ENCODE data around the gene SCN1A.
A peak's percentile ranks its signal among the peaks of the same experiment; 100 is the strongest.
"Not testable (repeated sequence)": the region's sequence is repeated elsewhere in the genome, so short reads cannot be mapped to it uniquely, and the experiment has no call there.

Gene SCN1A

DNA sequence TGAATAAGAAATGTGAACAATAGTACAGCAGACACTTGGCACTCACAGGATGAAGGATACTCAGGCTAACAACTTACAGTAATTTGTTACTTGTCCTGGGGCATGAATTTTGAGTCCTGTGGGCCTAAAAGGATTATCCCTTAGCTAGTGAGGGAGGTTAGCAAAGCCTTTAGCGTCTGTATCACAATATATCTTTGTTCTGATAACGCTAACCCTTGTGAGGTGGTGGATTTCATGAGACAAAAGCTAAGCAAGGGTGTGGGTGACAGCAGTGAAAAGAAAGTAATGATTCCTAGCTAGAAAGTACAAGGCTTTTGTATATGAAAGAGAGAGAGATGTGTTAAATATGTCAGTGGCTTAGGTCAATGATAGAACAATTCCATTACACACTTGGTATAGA, 127.4 kb downstream of the SCN1A start:
- Mint-ChIP-seq H3K27ac (no peak overlapping the region), H3K4me3 (no peak overlapping the region), H3K9me3 (no peaks in the 10 kb centered on the region), H3K36me3 (no peaks in the 10 kb centered on the region), H3K4me1 (no peaks in the 10 kb centered on the region)
- no peak for DNase-seq (ENCODE audit: low spot score in 2 of 2)
- no peak for ATAC-seq

DNA sequence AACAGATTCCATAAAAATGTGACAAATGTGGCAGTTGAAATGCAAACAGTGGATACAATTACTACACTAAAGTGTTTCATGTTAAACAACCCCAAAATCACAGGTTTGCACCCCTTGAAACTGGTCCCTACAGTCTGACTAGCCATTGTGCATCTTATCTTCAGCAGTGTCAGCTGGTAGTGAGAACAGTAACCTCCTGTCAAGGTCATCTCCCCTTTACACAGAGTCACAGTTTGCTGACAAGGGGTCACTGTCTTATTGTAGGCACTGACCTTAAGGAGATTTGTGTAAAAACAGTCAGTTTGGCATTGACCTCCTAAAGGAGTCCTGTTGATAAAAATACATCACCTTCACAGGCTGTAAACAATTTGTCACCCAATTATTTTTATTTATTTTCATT, 137.0 kb downstream of the SCN1A start:
- ATAC-seq = no peak
- no peak overlapping the region for H3K4me3 Mint-ChIP-seq
- H3K36me3 Mint-ChIP-seq = no peaks in the 10 kb centered on the region
- H3K9me3 Mint-ChIP-seq = no peaks in the 10 kb centered on the region
- H3K27ac Mint-ChIP-seq = no peak overlapping the region
- H3K4me1 Mint-ChIP-seq = no peaks in the 10 kb centered on the region
- no peak for DNase-seq (ENCODE audit: low spot score in 2 of 2)

DNA sequence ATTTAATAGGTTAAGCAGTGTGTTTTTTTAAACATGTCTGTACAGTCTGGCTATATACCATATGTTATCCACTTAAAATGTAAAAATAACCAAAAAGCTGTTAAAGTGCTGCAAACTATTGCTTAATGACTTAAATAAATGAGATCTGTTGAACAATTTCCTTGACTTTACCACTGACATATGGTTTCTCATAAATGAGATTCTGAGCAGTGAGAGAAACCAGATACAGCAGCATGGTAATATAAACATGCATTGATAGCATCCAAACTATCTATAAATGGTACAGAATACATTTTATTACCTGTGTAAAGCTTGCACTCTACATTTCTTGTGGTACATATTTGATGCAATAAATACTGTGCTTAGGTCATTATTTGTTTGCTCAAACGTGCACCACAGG, 138.0 kb downstream of the SCN1A start:
- no peaks in the 10 kb centered on the region for H3K36me3 Mint-ChIP-seq
- H3K27ac Mint-ChIP-seq = no peak overlapping the region
- H3K4me3 Mint-ChIP-seq = no peak overlapping the region
- ATAC-seq (no peak), DNase-seq (ENCODE audit: low spot score in 2 of 2) (no peak)
- H3K4me1 Mint-ChIP-seq = no peaks in the 10 kb centered on the region
- H3K9me3 Mint-ChIP-seq = no peaks in the 10 kb centered on the region

DNA sequence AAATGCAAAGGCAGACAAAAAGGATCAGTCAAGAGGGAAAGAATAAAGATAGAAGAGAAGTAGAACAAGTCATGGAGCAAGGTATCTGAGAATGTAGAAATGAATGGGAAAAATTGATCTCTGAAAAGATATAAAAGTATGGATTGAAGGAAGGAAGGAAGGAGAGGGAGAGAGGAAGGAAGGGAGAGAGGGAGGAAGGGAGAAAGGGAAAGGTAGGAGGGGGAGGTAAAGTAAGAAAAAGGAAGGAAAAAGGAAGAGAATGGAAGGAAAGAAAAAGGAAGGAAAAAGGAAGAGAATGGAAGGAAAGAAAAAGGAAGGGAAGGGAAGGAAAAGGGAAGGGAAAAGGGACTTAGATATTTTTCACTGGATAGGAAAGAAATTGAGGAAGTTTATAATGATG, 142.7 kb downstream of the SCN1A start:
- ATAC-seq (no peak), DNase-seq (ENCODE audit: low spot score in 2 of 2) (no peak)
- H3K4me1 Mint-ChIP-seq = no peaks in the 10 kb centered on the region
- H3K36me3 Mint-ChIP-seq = no peaks in the 10 kb centered on the region
- H3K9me3 Mint-ChIP-seq = no peaks in the 10 kb centered on the region
- H3K27ac Mint-ChIP-seq = no peak overlapping the region
- no peak overlapping the region for H3K4me3 Mint-ChIP-seq

DNA sequence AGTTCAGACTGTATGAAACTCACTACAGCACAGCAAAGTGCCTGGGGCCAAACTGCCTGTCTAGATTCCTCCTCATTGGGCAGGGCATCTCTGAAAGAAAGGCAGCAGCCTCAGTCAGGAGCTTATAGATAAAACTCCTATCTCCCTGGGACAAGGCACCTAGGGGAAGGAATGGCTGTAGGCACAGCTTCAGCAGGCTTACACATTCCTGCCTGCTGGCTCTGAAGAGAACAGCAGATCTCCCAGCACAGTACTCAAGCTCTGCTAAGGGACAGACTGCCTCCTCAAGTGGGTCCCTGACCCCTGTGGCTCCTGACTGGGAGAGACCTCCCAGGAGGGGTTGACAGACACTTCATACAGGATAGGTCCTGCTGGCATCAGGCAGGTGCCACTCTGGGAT, 155.7 kb downstream of the SCN1A start:
- H3K4me1 Mint-ChIP-seq; H3K4me3 Mint-ChIP-seq; H3K27ac Mint-ChIP-seq; DNase-seq (ENCODE audit: low spot score in 2 of 2); H3K9me3 Mint-ChIP-seq; ATAC-seq; H3K36me3 Mint-ChIP-seq: not testable (repeated sequence)

DNA sequence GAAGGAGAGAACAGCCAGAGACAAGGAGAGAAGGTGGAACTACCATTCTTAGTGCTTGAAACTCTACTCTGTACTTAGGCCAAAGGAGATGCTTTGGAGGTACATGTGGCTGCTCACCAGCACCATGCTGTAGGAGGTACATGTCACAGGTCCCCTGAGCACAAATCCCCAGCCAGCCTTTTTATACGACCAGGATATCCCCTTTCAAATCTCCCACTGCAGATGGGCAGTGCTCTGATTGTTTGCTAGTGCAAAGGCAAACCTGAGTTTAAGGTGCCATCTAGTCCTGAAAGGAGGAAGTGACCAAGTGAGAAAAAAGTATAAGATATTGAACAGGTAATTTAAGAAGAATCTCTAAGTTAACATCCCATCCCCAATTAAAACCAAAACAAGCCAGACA, 157.2 kb downstream of the SCN1A start:
- H3K4me1 Mint-ChIP-seq = no peaks in the 10 kb centered on the region
- DNase-seq (ENCODE audit: low spot score in 2 of 2) (no peak), ATAC-seq (no peak)
- H3K4me3 Mint-ChIP-seq = no peak overlapping the region
- no peaks in the 10 kb centered on the region for H3K36me3 Mint-ChIP-seq
- no peaks in the 10 kb centered on the region for H3K9me3 Mint-ChIP-seq
- H3K27ac Mint-ChIP-seq = no peak overlapping the region

DNA sequence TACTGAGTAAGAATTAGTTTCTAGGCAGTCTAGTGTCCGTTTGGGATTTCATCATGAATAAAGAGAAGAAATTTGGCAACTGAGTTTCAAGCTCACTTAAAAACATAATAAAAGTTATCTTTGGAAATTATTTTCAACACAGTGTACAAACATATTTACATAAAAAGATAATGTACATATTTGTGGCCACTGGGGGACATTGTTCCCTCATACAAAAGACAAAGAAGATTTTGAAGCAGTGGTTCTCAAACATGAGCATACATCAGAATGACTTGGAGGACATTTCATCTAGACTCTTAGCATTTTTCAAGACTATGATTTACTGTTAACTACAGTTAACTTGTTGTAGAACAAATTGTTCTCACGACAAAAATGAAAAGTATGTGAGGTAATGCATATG, 158.6 kb downstream of the SCN1A start:
- Mint-ChIP-seq H3K4me3 (no peak overlapping the region), H3K27ac (no peak overlapping the region), H3K36me3 (no peaks in the 10 kb centered on the region), H3K4me1 (no peaks in the 10 kb centered on the region), H3K9me3 (no peaks in the 10 kb centered on the region)
- DNase-seq (ENCODE audit: low spot score in 2 of 2) = no peak
- ATAC-seq = no peak

DNA sequence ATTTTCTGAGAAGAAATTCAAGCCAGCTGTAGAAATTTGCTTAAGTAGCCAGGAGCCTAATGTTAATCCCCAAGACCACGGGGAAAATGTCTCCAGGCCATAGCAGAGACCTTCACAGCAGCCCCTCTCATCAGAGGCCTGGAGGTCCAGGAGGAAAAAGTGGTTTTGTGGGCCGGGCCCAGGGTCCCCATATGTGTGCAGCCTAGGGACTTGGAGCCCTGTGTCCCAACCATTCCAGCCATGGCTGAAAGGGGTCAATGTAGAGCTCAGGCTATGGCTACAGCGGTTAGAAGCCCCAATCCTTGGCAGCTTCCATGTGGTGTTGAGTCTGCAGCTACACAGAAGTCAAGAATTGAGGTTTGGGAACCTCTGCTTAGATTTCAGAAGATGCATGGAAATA, 160.1 kb downstream of the SCN1A start:
- no peak for ATAC-seq
- DNase-seq (ENCODE audit: low spot score in 2 of 2) = no peak
- no peaks in the 10 kb centered on the region for H3K36me3 Mint-ChIP-seq
- H3K9me3 Mint-ChIP-seq = no peaks in the 10 kb centered on the region
- no peaks in the 10 kb centered on the region for H3K4me1 Mint-ChIP-seq
- H3K27ac Mint-ChIP-seq = no peak overlapping the region
- H3K4me3 Mint-ChIP-seq = no peak overlapping the region

DNA sequence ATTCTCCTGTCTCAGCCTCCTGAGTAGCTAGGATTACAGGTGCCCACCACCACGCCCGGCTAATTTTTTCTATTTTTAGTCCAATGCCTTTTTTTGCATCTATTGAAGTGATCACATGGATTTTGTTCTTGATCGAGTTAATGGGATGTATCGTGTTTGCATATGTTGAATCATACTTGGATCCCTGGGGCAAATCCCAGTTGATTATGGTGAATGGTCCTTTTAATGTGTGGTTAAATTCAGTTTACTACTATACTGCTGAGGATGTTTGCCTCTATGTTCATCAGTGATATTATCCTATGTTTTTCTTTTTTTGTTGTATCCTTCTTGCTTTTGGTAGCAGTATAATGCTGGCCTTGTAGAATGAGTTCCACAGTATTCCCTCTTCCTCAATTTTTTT, 166.0 kb downstream of the SCN1A start:
- Mint-ChIP-seq H3K27ac (no peak overlapping the region), H3K36me3 (no peaks in the 10 kb centered on the region), H3K4me3 (no peak overlapping the region), H3K9me3 (no peaks in the 10 kb centered on the region), H3K4me1 (no peaks in the 10 kb centered on the region)
- ATAC-seq = no peak
- DNase-seq (ENCODE audit: low spot score in 2 of 2) = no peak

DNA sequence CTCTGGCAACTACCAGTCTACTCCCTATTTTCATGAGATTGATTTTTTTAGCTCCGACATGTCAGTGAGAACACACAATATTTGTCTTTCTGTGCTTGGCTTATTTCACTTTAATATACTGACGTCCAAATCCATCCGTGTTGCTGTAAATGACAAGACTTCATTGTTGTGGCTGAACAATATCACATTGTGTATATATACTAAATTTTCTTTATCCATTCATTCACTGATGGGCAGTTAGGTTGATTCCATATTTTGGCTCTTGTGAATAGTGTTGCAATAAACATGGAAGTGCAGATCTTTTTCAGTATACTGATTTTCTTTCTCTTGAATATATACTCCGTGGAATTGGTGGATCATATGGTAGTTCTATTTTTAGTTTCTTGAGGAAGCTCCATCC, 168.4 kb downstream of the SCN1A start:
- no peak overlapping the region for H3K27ac Mint-ChIP-seq
- no peak for DNase-seq (ENCODE audit: low spot score in 2 of 2)
- no peak overlapping the region for H3K4me3 Mint-ChIP-seq
- ATAC-seq = no peak
- H3K9me3 Mint-ChIP-seq = no peaks in the 10 kb centered on the region
- H3K36me3 Mint-ChIP-seq = no peaks in the 10 kb centered on the region
- peaks cover 7% of the 10 kb centered on the region for H3K4me1 Mint-ChIP-seq

DNA sequence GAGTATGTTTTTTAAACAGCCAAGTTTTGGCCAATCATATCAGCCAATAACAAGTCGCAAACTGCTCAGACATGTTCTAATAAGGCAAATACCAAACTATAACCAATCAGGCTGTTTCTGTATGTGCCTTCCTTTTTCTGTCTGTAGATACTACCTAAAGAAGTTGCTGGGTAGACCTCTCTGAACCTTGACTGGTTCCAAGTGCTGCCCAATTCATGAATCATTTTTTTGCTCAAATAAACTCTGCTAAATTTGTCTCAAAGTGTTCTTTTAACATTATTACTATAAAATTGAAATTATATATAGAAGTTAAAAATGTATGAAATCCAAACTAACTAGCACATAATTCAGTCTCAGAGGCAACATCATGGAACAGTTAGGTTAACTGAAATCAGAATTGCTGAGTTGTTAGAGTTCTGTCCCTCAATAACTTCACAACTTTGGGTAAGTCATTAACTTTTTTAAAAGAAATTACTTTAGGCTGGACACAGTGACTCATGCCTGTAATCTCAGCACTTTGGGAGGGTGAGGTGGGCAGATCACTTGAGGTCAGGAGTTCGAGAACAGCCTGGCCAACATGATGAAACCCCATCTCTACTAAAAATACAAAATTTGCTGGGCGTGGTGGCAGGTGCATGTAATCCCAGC, 169.4 kb downstream of the SCN1A start:
- Mint-ChIP-seq H3K27ac (no peak overlapping the region), H3K4me3 (no peak overlapping the region), H3K4me1 (peaks cover 7% of the 10 kb centered on the region), H3K9me3 (no peaks in the 10 kb centered on the region), H3K36me3 (no peaks in the 10 kb centered on the region)
- ATAC-seq (no peak), DNase-seq (ENCODE audit: low spot score in 2 of 2) (no peak)

DNA sequence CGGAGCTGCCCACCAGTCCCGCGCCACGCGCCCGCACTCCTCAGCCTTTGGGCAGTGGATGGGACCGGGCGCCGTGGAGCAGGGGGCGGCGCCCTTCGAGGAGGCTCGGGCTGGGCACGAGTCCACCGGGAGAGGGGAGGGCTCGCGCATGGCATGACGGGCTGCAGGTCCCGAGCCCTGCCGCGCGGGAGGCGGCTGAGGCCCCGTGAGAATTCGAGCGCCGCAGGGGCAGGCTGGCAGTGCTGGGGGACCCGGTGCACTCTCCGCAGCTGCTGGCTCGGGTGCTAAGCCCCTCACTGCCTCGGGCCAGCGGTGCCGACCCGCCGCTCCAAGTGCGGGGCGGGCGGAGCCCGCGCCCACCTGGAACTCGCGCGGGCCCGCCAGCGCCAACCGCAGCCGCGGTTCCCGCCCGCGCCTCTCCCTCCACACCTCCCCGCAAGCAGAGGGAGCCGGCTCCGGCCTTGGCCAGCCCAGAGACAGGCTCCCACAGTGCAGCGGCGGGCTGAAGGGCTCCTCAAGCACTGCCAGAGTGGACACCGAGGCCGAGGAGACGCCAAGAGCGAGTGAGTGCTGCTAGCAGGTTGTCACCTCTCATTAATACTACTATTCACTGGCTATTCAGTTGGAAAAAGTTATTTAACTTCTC, 170.7 kb downstream of the SCN1A start:
- H3K36me3 Mint-ChIP-seq = no peaks in the 10 kb centered on the region
- H3K4me3 Mint-ChIP-seq = no peak overlapping the region
- ATAC-seq (no peak), DNase-seq (ENCODE audit: low spot score in 2 of 2) (no peak)
- no peak overlapping the region for H3K27ac Mint-ChIP-seq
- peaks cover 7% of the 10 kb centered on the region for H3K4me1 Mint-ChIP-seq
- H3K9me3 Mint-ChIP-seq = no peaks in the 10 kb centered on the region

DNA sequence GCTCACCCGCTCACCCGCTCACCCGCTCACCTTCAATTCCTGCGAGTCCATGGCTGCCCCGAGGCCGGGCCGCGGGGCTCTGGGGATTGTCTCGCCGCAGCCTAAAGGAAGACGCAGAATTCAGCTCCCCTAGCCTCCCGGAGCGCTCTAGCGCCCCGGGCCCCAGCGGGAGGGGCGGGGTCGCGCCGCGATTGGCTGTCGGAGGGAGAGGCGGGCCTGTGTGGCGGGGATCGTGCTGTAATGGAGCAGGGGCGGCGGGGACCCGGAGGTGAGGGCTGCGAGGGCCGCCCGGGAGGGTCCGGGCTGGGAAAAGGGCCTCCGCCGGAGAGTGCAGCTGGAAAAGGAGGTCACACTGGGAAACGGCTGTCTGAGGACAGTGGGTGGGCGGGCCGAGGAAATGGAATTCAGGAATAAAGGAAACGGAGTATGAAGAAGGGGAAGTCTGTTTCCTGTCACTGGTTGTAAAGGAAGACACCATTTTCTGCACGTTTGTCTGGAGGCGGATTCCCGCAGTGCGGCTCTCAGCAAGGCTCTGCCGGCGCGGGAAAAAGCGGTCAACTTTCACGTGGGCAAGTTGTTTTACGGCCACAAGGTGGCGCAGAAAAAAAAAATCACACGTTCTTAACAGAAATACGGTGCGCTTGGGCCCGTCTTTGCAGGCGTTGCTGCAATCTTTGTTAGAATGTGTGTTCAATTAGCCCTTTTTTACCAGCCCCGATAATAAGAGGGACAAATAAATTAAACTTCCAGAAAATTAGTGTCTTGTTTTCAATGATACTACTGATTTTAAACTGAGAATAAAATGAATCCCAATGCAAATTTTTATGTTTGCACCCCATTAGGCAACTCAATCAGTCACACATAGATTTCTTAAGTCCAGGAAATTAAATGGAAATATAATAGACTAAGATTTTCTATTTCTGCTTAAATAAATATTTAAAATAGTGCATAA, 173.9 kb downstream of the SCN1A start, which contains the start of gene TTC21B:
TSS of gene TTC21B (minus strand) at position 122 of the 952 bp plus-strand sequence. CDS start at position 51, 71 bp downstream.
- ATAC-seq = peak; percentile 98
- peaks cover 7% of the 10 kb centered on the region for H3K4me1 Mint-ChIP-seq
- H3K36me3 Mint-ChIP-seq = peaks cover 8% of the 10 kb centered on the region
- no peak within 1 kb of the TSS for H3K27ac Mint-ChIP-seq
- H3K9me3 Mint-ChIP-seq = no peaks in the 10 kb centered on the region
- H3K4me3 Mint-ChIP-seq = no peak within 1 kb of the TSS
- peak; percentile 85 to 95 for DNase-seq (ENCODE audit: low spot score in 2 of 2)

DNA sequence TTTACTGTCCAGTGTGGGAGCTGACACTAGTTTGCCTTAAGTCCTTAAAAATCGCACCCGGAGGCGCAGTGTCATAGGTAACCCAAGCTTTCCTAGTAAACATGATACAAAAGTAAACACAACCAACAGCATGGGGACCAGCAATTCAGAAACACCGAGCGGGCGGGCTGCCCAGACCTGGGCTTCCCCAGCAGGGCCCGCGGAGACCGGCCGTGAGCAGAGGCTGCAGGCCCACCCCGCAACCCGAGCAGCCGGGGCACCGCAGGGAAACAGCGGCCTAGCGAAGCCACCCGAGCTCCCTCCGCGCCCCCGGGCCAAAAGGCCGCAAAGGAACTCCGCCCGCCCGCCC, 174.5 kb downstream of the SCN1A start:
- H3K4me1 Mint-ChIP-seq = peaks cover 7% of the 10 kb centered on the region
- no peaks in the 10 kb centered on the region for H3K9me3 Mint-ChIP-seq
- DNase-seq (ENCODE audit: low spot score in 2 of 2) = no peak
- ATAC-seq = peak; percentile 64
- no peak overlapping the region for H3K4me3 Mint-ChIP-seq
- no peak overlapping the region for H3K27ac Mint-ChIP-seq
- H3K36me3 Mint-ChIP-seq = peaks cover 15% of the 10 kb centered on the region

DNA sequence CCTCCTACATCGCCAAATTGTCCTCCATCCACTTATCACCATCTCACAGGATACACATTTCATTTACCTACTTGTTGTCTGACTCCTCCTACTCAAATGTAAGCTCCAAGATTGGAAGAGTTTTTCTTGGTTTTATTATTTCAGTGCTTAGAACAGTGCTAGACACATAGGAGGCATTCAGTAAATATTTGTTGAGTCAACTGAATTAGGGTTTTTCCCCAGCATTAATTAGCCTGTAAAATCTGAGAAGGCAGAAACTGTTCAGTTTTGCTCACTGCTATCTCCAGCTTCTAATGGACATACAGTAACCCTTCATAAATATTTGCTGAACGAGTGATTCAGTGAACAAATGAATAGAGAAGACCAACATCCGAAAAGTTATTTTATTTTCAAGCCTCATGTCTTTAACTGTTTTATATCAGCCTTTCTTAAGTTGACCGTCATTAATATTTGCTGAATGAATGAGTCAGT, 175.0 kb downstream of the SCN1A start:
- Mint-ChIP-seq H3K27ac (no peak overlapping the region), H3K9me3 (no peaks in the 10 kb centered on the region), H3K4me3 (no peak overlapping the region), H3K36me3 (peaks cover 20% of the 10 kb centered on the region), H3K4me1 (peaks cover 7% of the 10 kb centered on the region)
- no peak for ATAC-seq
- no peak for DNase-seq (ENCODE audit: low spot score in 2 of 2)

DNA sequence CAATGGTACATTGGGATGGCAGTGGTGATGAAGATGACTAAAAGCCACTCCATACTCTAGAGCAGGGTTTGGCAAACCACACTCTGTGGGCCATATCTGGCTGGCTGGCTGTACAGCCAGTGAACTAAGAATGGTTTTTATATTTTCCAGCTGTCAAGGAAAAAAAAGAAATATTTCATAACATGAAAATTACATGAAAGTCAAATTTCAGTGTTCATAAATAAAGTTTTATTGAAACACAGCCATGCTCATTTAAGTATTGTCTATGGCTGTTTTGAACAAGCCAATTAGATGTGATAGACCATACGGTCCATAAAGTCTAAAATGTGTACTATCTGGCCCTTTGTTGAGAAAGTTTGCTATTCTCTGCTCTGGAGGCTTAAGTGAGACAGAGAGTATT, 175.7 kb downstream of the SCN1A start:
- H3K4me3 Mint-ChIP-seq = no peak overlapping the region
- no peak overlapping the region for H3K27ac Mint-ChIP-seq
- DNase-seq (ENCODE audit: low spot score in 2 of 2) (no peak), ATAC-seq (no peak)
- peaks cover 27% of the 10 kb centered on the region for H3K36me3 Mint-ChIP-seq
- H3K9me3 Mint-ChIP-seq = no peaks in the 10 kb centered on the region
- peaks cover 7% of the 10 kb centered on the region for H3K4me1 Mint-ChIP-seq

All from stimulated activated effector memory CD8-positive, alpha-beta T cell treated with anti-CD3 and anti-CD28 coated beads, Interleukin-12 subunit alpha, Interleukin-12 subunit beta, amount 100 ng/mL, for 72 hours (primary cell).